IPS-11a (cell line): ENCODE measurements around the gene SMTNL2.
"Not testable (repeated sequence)": the region's sequence is repeated elsewhere in the genome, so short reads cannot be mapped to it uniquely, and the experiment has no call there.

Experiments used
- H3K4me3 ChIP-seq: one replicate; pipeline ENCODE4 v1.5.1; 2013; ENCODE audit warnings: low read depth, low read length, control low read depth

SMTNL2 gene

GRCh38 chr17:4584917-4585637, 748 bp downstream of the SMTNL2 start:
- peak overlapping the region; percentile 50 for H3K4me3 ChIP-seq

DNA sequence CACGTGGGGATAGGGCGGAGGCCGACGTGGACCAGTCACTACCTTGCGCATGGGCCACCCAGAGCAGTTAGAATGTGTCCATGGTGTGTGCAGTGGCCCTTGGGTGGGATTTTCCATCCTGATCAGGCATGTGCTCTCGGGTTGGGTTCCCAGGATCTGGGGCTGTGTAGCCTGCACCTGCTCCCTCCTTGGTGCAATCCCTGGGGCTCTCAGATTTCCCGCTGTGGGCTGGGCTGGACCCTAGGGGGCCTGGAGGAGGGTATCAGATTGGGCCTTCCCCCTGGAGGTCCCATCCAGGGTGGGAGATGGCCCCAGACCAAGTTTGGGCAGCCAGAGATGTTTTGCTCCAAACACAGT, 1.3 kb downstream of the SMTNL2 start:
- H3K4me3 ChIP-seq, result no peak overlapping the region

DNA sequence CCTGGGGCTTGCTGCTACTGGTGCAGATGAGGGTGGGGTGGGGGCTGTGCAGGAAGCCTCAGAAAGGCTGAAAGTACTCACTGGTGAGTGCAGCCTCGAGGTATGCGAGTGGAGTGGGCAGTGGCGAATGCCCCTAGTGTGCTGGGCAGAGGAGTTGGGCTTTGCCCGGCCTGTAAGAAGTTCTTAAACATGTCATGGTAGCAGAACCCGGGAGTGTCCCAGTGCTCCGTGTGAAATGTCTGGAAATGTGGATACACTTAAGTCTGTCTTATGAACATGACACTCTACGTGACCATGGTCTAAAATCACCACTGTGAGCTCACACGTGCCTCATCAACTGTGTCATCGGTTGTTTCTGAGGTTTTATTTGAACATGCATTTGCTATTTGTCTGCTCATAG, 1.7 kb downstream of the SMTNL2 start:
- H3K4me3 ChIP-seq, result no peak overlapping the region

DNA sequence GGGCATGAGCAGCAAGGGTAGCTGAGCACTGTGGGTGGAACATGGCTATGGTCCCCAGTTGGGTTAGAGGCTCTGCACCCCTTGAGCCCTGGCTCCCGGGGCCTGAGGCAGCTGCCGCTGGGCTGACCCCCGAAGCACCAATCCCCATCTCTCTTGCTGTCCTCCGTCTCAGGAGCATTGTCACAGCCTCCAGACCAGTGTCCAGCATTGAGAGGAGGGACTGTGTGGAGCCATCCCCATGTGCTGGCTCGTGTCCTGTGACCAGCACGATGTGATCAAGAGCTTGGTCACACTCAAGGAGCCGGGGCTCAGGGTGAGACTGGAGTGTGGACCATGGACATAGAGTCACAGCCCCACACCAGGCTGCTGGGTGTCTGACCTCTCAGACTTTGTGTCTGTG, 2.9 kb downstream of the SMTNL2 start:
- H3K4me3 ChIP-seq, result no peak overlapping the region

- H3K4me3 ChIP-seq, result no peak overlapping the region
These were observed 3.5 kb downstream of the SMTNL2 start for GRCh38 chr17:4587803-4588202.

GRCh38 chr17:4588391-4588790, 4.1 kb downstream of the SMTNL2 start:
- H3K4me3 ChIP-seq, result no peak overlapping the region

GRCh38 chr17:4588898-4589625, 4.7 kb downstream of the SMTNL2 start:
- no peak overlapping the region for H3K4me3 ChIP-seq

GRCh38 chr17:4590042-4590441, 5.7 kb downstream of the SMTNL2 start:
- H3K4me3 ChIP-seq, result not testable (repeated sequence)

DNA sequence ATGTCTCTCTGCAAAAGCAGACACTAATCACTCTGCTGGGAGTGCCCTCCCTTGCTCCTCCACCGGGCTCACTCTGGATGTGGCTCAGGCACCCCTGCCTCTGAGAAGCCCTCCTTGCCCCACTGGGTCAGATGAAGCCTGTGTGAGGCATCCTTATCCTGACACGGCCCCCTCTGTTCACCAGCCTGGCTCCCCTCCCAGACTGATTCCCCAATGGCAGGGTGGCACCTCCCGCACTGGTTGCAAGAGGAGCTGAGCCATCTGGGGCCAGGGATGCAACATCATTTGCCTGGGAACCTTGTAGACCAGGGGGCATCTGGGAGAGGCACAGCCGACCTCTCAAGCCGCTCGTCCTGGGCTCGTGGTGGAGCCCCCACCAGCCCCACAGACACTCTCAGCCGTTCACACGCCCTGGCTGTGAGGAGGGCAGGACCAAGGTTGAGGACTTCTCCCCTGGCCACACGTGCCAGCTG, 6.7 kb downstream of the SMTNL2 start:
- no peak overlapping the region for H3K4me3 ChIP-seq

GRCh38 chr17:4591529-4591928, 7.2 kb downstream of the SMTNL2 start:
- no peak overlapping the region for H3K4me3 ChIP-seq

DNA sequence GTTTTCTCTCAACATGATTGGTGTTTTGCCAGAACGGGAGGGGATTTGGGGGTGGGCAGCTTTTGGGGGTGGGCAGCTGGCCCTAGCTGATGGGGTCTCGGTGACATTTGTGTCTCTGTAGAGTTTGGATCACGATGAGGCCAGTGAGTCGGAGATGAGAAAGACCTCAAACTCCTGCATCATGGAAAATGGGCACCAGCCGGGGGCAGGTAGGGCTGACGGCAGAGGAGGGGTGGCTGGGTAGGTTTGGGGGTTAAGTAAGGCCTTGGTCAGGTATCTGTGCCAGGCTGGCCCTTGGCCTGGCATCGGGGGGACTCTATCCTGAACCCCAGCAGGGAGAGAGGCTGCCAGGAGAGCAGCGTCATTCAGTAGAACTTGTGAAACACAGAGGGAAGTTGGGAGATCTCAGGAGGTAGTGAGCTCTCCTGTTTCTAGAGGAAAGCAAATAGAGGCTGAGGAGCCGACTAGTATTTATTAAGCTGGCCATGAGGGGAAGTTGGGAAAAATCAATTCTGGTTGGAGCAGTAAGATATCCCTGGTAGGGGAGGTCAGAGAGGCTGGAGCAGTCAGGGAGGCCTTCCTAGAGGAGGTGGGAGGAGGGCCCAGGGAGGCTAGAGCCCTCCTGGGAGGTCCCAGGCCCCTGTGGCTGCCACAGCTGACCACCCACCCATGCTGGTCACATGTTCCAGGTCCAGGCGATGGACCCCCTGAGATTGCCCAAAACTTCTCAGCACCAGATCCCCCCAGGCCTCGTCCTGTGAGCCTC, 8.1 kb downstream of the SMTNL2 start:
- no peak overlapping the region for H3K4me3 ChIP-seq

GRCh38 chr17:4593021-4593421, 8.7 kb downstream of the SMTNL2 start:
- H3K4me3 ChIP-seq, result no peak overlapping the region

DNA sequence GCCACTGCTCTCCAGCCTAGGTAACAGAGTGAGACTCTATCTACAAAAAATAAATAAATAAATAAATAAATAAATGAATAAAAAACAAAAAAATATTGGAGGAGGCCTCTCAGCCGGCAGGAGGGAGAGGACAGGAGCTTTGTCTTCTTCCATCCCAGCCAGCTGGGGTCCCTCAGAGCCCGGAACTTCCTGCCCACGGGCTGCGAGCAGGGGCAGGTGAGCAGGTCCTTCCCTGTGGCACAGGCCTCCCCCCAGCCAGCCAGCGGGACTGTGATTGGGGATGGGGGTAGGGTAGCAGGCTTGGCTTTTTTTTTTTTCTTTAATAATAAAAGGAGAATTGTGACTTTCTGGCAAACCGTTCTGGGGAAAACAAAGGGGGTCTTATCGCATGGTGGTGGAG, 10.1 kb downstream of the SMTNL2 start:
- H3K4me3 ChIP-seq, result no peak overlapping the region

- H3K4me3 ChIP-seq, result no peak overlapping the region
These were observed 10.8 kb downstream of the SMTNL2 start for GRCh38 chr17:4594931-4595684.

GRCh38 chr17:4595685-4596342, 11.5 kb downstream of the SMTNL2 start:
- H3K4me3 ChIP-seq, result not testable (repeated sequence)

- H3K4me3 ChIP-seq, result no peak overlapping the region
These were observed 12.5 kb downstream of the SMTNL2 start for GRCh38 chr17:4596636-4597380.

GRCh38 chr17:4597975-4598374, 13.6 kb downstream of the SMTNL2 start:
- H3K4me3 ChIP-seq, result no peak overlapping the region

DNA sequence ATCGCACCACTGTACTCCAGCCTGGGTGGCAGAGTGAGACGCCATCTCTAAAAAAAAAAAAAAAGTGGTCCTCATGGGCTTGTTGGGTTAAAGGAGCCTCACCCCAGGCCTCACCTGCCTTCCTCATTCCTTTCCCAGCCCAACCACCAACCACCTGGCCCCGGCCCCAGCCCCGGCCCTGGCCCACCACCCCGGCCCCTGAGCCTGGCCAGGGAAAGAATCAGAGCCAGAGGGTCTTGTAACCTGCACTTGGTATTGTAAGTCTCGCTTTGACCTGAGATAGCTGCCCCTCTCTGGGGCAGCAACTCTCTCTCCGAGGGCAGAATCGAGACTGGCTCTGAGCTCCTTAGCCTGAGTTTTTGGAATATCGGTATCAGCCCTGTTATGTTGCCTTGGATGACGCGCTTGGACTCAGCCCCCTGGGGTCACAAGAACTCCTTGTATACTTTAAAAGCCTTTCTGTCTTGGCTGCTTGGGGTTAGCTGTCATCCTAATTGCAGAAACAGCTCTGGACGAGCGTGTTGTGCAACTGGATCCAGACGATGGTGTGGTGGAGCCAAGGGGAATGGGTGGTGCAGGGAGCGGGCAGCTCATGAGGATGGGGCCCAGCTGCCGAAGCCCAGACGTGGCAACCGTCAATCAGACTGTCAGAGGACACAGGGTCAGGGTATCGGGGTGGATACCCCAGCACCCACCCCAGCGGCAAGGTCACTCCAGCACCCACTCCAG, 14.6 kb downstream of the SMTNL2 start:
- no peak overlapping the region for H3K4me3 ChIP-seq
